ENCODE data around the gene RPL4.
"Not testable (repeated sequence)": the region's sequence is repeated elsewhere in the genome, so short reads cannot be mapped to it uniquely, and the experiment has no call there.

- not testable (repeated sequence) for TF ChIP-seq RAD21 (IDR thresholded peaks at IDR 0.05 in 1 of 2, conservative IDR thresholded peaks at IDR 0.05 in 1 of 2; ENCODE audit: low read depth in 2 of 2, low read length in 2 of 2); EP300 (IDR thresholded peaks at IDR 0.05; ENCODE audit: borderline replicate concordance in 1 of 2, low read depth in 2 of 2, low read length in 2 of 2); CEBPB (IDR thresholded peaks at IDR 0.05; ENCODE audit: low read depth, low read length); GABPA (IDR thresholded peaks at IDR 0.05; ENCODE audit: borderline replicate concordance, insufficient read depth, low read length); MAFK (IDR thresholded peaks at IDR 0.05; ENCODE audit: low read depth, low read length); SP2 (IDR thresholded peaks at IDR 0.05; ENCODE audit: low read length); SIN3A (conservative IDR thresholded peaks at IDR 0.05 in 1 of 2, IDR thresholded peaks at IDR 0.05 in 1 of 2; ENCODE audit: low read depth in 1 of 2, low read length in 2 of 2); NRF1 (IDR thresholded peaks at IDR 0.05; ENCODE audit: low read depth, low read length); CREB1 (IDR thresholded peaks at IDR 0.05); TBP (IDR thresholded peaks at IDR 0.05; ENCODE audit: low read depth, low read length); RXRA (IDR thresholded peaks at IDR 0.05; ENCODE audit: insufficient read depth, low read depth, low read length)
- TF ChIP-seq, protein P1, sequence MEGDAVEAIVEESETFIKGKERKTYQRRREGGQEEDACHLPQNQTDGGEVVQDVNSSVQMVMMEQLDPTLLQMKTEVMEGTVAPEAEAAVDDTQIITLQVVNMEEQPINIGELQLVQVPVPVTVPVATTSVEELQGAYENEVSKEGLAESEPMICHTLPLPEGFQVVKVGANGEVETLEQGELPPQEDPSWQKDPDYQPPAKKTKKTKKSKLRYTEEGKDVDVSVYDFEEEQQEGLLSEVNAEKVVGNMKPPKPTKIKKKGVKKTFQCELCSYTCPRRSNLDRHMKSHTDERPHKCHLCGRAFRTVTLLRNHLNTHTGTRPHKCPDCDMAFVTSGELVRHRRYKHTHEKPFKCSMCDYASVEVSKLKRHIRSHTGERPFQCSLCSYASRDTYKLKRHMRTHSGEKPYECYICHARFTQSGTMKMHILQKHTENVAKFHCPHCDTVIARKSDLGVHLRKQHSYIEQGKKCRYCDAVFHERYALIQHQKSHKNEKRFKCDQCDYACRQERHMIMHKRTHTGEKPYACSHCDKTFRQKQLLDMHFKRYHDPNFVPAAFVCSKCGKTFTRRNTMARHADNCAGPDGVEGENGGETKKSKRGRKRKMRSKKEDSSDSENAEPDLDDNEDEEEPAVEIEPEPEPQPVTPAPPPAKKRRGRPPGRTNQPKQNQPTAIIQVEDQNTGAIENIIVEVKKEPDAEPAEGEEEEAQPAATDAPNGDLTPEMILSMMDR (IDR thresholded peaks at IDR 0.05; ENCODE audit: control extremely low read depth in 1 of 3, insufficient read depth in 1 of 3, low read depth in 1 of 3, low read length in 3 of 3): not testable (repeated sequence)
- TF ChIP-seq, protein P2, sequence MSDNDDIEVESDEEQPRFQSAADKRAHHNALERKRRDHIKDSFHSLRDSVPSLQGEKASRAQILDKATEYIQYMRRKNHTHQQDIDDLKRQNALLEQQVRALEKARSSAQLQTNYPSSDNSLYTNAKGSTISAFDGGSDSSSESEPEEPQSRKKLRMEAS (IDR thresholded peaks at IDR 0.05): not testable (repeated sequence)
- peak in 1 of 2 experiments; percentile 13; a peak in 1 of 3 replicates for TF ChIP-seq POLR2A (IDR thresholded peaks at IDR 0.05; ENCODE audit: control extremely low read depth in 1 of 2, low read depth in 2 of 2, low read length in 2 of 2)
These were observed 4.3 kb downstream of the RPL4 start for GRCh38 chr15:66500346-66500745.
